HG03439 (cell line): ENCODE measurements around the gene CHRM2.

ENCODE experiments used
- ATAC-seq: cut with Tn5 transposase; IDR thresholded peaks from one replicate; pipeline ENCODE4 v1.9.1; 2021; ENCODE audit warnings: mild to moderate bottlenecking, moderate library complexity; ENCODE audit not compliant: unreplicated experiment

The CHRM2 gene

DNA sequence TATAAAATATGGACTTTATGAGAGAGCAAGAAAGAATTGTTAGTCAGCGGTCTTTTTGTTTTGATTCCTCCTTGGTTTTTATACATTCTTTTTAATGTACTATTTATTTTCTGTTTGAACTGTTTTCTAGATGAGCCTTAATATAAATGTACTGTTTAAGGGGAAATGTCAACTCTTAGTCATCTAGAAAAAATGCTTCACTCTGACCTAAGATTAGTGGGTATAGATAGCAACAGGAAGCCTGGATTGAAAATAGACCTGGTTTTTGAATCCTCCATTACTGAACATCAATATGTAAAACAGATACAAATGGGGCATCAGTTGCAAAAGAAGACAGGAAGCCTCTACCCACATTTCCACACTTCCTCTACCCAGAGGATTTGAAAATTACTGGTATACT, 87.8 kb downstream of the CHRM2 start:
- ATAC-seq, result no peak

DNA sequence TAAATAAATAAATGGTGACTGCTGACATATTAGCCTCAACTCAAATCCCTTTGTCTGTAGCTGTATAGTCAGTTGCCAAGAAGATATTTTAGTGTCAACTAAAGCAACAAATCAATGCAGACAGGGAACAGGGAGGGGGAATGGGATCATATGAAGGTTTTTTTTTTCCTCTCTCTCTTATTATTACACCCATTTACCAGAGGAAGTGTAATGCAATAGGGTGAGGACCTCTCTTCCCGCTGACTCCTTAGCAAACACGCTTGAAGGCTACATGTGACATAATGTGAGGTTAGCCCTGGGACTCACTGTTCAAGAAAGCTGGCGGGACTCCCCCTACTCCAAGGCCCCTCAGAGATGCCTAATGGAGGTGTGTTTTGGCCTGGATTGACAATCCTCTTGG, 88.2 kb downstream of the CHRM2 start:
- ATAC-seq, result no peak

DNA sequence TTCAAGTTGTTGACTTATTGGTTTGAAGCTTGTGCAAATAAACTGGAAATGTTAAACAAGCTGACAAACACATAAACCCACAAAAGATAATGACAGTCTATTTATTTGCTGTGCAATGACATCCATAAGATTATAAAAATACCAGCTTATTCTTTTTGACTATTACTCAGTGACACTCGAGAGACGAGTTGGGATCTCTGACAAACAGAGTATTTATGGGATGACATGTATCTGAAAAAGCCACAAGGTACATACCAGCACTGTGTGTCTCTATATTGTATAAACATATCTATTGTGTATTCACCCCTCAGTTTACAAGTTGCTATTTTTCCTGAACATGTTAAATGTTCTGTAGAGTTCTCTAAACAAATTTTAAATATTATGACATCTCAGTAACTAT, 88.9 kb downstream of the CHRM2 start:
- ATAC-seq, result no peak

DNA sequence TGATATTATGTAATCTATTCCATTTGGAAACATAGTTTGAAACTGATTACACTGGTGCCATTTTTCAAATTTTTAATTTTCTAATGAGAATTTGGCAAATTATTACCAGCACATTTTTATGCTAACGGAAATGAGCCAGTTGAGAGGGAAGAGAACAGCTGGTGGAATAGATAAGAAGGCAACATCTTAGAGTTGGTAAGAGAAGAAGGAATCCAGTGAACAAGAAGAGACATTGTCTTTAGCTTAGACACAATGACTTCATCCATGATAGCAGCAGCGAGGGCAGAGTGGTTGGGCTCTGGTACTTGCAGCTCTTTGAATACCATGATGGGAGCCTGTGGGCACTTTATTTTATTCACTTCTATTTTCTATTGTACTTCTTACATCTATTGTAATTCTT, 89.6 kb downstream of the CHRM2 start:
- ATAC-seq, result no peak

DNA sequence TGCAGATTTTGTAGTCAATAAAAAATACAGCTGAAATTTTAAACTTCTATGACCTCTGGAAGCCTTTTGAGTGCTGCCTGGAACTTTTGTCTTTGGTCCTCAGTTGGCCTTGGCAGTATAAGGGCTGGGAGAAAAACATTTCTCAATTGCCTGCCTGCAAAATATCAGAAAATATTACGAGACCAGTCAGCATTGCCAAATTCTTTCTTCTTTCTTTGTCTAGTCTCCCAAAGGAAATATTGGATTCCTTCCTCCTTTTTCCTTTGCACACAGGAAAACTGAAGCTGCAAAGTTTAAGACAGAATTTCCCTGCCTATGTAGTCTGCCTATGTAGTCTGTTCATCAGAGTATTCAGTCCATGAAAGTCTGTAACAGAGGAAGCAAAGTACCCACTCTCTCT, 95.9 kb downstream of the CHRM2 start:
- no peak for ATAC-seq

DNA sequence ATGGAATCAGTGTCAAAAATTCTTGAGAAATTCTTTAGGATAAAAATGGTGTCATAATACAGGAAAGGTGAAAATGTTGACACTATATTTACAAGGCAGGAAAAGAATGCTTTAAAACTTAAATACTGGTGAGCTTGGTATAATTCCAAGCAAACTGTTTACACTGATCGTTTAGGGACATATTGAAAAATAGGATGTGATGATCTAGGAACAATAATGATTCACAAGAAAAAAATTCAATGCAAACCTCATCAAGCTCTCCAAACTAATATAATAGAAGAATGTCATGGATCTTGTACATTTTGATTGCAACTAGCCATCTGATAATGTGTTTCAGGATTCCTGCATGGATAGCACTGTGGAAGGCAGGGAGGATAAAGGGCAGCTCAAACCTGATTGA, 98.4 kb downstream of the CHRM2 start:
- no peak for ATAC-seq

DNA sequence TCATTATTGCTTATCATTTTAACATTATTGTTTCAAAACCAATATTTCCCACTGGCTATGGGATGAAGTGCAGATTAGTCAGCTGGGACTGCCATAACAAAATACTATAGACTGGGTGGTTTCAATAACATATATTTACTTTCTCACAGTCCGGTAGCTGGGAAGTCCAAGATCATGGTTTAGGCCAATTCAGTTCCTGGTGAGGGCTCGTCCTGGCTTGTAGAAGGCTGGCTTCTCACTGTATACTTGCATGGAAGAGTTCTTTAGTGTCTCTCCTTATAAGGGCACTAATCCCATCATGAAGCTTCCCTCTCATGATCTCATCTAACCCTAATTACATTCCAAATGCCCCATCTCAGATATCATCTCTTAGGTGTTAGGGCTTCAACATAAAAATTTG, 101.3 kb downstream of the CHRM2 start:
- ATAC-seq, result no peak

DNA sequence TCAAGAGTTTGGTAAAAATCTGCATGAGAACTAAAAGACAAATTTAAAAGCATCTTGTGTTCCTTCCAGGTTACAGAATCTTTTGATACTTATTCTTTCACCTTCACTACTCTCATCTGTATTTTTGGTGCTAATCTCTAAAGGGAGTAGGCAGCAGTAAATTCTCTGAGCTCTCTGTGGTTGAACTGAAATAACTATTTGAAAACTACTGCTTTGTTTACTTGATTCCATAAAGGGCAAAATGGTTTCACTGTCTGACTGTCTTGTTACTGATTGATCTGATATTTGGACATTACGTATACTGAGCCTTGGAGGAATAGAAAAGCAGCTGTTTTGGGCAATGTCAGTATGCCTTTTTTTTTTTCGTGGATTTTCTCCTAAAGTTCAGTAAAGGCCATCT, 103.3 kb downstream of the CHRM2 start:
- ATAC-seq, result no peak

DNA sequence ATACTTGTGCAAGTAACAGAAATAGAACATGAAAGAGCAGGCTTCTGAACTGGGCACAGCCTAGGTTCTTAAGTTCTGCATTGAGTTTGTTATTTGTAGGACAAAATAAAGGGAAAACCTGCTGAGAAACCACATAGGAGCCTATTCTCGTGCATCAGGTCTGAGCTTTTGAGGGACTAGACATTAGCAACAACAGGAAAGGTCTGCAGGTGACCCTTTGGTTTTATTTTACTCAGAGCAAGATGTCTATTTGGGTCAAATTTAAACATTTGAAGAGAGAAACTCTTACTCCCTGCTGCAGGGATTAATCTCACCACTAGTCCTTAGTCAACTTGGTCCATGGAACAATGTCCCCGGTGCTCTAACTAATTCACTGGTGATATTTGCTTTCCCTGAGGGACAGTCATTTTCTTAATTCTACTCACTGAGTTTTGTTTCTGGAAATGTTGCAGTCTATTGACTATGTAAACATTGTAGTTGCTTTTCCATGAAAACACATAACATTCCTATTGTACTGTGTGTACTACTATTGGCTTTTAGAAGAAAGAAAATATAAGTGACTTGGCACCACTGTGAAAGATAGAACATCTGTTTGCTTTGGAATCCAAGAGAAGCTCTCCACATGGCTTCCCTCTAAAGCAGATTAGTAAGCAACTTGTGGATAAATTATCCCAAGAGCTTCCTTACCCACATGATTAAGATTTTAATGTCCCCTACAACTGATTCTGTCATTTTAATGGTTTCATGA, 108.2 kb downstream of the CHRM2 start:
- ATAC-seq, result no peak

DNA sequence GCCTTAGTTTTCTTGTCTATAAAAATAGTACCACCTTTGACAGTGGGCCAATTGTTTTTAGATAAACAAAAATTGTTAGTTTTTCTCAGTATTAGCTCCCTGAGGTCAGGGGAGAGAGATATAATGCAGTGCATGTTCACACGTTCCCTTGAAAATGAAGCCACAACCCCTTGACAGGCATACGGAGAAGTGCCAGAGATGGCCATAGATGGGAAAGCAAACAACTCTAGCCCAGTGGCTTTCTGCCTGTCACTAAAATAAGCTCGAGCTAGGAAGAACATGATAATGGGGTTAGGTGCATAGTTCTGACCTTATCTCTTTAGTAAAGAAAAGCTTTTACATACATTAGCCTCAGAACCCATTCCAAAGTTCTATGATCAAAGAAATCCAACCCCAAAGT, 124.9 kb downstream of the CHRM2 start:
- ATAC-seq, result no peak

DNA sequence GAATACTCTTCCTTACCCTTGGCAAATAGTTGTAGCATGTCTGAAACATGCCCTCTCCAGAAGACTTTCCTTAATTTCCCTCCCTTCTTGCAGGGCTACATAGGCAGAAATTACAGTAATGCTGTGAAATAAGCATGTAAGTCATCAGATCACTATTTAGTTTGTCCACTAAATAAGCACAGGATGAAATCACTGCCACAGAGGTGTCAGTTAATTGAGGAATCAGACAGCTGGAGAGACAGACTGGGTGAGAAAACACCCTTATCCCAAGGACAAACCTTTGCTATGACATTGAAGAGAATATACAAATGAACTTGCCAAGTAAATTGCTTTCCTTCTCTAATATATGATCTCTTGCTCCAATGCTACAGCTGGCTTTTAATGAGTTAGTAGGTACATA, 129.3 kb downstream of the CHRM2 start:
- no peak for ATAC-seq

DNA sequence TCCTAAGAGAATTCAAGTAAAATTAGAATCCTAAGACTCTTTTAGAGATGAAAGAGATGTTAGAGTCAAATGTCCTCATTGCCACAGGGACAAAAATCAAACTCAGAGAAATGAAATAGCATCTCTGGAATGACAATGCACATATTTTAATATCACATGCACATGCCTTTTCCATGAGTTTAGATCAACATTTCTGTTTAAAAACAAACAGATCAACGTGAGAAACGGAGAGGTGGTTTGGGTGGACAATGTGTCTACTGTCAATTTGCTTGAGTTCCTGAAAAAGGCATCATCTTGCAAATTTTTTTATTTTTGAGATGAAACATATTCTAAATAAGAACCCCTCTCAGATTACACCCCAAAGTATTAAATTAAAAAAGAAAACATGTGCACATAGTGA, 130.0 kb downstream of the CHRM2 start:
- ATAC-seq, result no peak

DNA sequence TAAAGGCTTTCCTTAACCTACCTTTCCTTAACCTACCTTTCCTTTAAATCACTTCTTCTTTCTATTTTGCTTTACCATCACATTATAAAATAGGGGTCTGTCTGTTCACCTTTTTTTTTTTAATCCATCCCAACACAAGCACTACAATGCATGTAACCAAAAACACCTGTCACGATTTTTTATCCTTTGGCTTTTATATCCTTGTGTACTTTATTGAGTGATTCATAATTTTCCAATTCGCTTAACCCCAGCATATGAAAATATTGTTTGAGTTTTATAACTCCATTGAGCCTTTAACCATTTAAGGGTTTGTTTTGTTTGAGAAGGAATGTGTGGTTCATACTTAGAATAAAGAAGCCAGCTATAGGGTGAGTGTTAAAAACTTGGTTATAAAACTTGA, 132.2 kb downstream of the CHRM2 start:
- no peak for ATAC-seq

DNA sequence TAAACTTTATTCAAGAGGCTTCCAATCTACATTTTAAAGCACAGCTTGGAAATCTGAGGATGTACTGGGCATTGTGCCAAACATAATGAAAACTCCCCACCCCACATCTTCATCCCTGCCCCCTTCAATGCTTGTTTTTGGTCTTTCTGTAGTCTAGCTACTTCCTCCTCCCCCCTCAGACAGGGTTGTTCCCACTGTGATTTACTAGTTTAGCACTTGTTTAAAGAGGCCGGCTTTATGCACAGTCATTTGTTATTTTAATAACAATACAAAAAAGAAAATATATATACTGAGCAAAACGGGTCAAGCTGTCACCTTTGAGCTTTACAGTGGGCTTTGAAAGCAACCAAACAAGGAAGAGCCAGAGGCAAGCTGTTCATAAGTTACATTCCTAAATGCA, 132.6 kb downstream of the CHRM2 start:
- no peak for ATAC-seq

DNA sequence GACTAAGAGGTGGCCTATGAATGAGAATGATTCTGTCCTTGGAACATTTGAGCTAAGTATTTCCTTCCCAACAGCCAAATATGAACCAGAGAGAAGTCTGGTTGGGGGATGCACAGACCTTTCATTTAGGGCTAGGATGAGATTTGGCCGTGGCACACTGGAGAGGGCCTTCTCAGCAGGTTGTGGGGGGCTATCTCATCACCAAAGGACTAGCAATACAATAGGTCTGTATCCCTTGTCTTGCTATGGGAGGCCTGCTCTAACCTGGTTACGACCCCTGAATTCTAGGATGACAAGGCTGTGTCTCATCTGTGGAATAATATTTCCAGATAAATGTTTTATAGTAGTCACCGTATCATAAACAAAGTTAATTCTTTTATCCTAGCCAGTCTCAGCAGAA, 133.0 kb downstream of the CHRM2 start:
- no peak for ATAC-seq

DNA sequence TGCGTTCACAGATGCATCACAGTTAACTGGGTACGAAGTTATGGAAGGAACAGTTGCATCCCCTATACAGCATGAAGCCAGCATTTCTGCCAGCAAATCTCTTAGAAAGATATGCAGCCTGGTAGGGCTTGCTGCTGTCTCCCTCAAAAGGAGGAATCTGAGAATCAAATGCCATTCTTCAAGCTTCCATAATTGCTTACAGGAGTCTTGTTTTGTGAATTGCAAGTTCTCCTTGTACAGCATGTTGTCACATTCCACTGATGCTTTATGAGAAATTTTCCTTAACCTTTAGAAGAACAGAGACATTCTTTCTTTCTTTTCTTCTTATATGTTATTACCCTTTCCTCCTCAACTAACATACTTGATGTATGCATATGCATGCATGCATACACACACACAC, 134.6 kb downstream of the CHRM2 start:
- no peak for ATAC-seq

DNA sequence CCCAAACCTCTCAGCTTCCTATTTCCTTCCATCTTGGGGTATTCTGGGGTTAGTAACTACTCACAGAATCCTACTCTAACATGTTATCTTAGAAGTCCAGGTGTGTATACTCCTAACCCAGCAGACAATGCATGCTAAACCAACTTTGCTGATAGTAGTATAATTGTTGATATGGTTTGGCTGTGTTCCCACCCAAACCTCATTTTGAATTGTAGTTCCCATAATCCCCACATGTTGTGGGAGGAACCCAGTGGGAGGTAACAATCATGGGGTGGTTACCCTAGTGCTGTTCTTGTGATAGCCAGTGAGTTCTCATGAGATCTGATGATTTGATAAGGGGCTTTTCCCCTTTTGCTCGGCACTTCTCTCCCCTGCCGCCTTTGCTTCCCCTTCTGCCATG, 135.1 kb downstream of the CHRM2 start:
- ATAC-seq, result no peak

DNA sequence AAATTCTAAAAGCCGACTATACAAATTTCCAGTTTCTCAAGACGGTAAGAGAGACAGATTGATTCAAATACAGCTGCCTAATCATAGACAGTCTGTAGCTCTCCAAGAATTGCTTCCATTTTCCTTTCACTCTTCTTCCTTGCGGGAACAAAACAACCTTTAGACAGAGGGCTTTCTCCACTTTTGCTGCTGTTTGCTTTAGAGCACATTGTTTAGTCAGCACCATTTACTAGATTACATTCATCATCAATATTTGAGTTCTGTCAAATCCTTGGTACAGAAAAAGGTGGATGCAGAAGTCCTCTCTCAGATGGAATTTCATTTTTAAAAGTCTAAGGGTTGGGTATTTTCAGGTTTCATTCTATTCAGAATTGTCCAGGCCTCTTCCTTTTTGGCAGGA, 137.4 kb downstream of the CHRM2 start:
- no peak for ATAC-seq

DNA sequence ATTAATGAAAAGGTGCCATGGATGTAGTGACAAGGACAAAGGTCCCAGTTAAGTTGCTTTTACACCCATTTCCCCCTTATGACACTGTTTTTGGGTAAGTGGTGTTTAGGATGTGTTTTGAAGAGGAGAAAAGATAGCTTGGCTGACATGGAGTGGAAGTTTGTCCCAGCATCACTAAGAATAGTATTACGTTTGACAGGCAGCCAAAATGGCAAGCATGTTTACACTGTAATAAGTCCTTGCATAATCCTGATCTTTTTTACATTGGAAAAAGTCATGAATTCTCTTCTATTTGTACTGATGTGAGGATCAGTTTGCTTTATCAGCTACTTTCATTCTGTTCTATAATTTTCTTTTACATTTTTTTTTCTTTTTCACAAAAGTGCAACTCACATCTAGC, 137.8 kb downstream of the CHRM2 start:
- ATAC-seq, result no peak

DNA sequence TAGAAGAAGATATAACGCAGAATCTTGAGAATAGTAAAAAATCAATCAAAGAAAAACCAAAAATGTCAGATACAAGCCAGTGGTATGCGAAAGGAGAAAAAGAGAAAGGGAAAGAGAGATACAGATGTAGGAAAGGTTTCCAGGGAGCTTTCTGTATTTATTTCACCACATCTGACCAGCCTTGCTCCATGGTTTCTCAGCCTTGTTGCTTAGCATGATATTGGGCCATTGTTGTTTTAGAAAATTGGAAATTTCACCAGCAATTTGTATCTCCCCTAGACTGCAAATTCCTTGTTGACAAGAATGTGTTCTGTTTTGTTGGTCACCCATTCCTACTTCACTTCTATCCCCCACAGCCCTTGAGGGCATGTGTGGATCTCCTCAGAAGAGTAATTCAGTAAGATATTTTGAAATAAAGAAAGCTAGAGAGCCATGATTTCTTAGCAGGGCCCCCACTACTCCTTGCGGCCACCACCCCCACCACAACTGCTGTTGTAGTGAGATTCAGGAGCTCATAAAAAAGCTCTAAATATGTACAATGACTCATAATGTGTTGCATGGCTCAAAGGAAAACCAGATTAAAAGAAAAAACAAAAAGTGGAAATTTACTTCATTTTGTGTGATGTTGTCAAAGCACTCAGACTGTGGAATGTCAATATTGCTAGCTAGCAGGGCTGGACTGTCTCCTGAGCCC, 138.7 kb downstream of the CHRM2 start:
- ATAC-seq, result no peak

DNA sequence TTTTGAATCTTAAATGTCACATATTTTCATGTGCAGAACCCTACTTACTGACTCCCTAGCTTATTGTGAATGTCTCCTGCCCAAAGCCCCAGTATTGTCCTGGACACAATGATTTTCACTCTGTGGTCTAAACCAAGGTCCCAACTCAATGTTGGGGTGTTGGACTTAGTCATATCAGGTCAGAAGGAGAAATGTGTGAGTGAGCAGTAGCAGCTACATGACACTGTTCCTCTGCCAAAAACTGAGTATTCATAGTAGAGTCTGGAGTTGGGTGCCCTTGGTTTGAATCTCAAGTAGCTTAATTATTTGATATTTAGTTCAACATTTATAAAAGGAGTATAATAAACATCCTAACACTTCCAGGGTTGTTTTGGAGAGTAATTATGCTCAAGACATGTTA, 141.0 kb downstream of the CHRM2 start:
- no peak for ATAC-seq

DNA sequence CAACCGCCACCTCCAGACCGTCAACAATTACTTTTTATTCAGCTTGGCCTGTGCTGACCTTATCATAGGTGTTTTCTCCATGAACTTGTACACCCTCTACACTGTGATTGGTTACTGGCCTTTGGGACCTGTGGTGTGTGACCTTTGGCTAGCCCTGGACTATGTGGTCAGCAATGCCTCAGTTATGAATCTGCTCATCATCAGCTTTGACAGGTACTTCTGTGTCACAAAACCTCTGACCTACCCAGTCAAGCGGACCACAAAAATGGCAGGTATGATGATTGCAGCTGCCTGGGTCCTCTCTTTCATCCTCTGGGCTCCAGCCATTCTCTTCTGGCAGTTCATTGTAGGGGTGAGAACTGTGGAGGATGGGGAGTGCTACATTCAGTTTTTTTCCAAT, 146.6 kb downstream of the CHRM2 start:
- no peak for ATAC-seq

DNA sequence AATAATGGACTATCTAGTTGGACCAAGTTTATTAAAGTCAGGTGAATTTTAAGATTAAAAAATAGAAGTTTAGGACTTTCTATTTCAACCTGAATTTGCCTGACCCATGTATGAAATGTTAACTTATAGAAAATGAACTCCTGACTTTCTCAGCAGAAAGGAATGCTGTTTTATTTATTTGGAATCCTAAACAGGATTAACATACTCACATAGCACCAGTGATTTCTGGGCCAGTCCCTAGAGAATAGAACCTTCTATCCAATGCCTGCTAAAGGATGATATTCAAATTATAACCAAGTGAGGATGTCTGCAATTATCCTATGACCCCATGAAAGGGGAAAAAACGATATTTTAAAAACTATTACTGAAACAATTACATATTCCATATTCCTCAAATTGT, 148.8 kb downstream of the CHRM2 start:
- no peak for ATAC-seq
